Measurements from ENCODE around the gene RD3L. TPM values are rescaled to one million over a fixed set of nuclear protein-coding genes. Genes with fewer than 3 reads are reported as not detected.

RD3L gene
- total RNA-seq, 6 experiments from 2014 or later = not detected

- H3K9me3 Mint-ChIP-seq = peaks cover 8% of the 10 kb centered on the region; the same call in 1 of the 2 replicates
- H3K4me3 Mint-ChIP-seq = no peak overlapping the region
- no peak for DNase-seq
- peaks cover 17% of the 10 kb centered on the region for H3K27me3 Mint-ChIP-seq (ENCODE audit: insufficient read depth)
- no peak for TF ChIP-seq CTCF (IDR thresholded peaks at IDR 0.05)
- no peaks in the 10 kb centered on the region for H3K4me1 Mint-ChIP-seq (ENCODE audit: low read depth)
- H3K36me3 Mint-ChIP-seq (ENCODE audit: low read depth) = peaks cover 6% of the 10 kb centered on the region
- H3K27ac Mint-ChIP-seq = no peak overlapping the region
Measured at GRCh38 chr14:103894723-103895059, 47.6 kb downstream of the RD3L start.

GRCh38 chr14:103894034-103894722 is 48.2 kb downstream of the RD3L start:
- peaks cover 8% of the 10 kb centered on the region; the same call in 1 of the 2 replicates for H3K9me3 Mint-ChIP-seq
- no peak for TF ChIP-seq CTCF (IDR thresholded peaks at IDR 0.05)
- no peak overlapping the region for H3K27ac Mint-ChIP-seq
- no peaks in the 10 kb centered on the region for H3K4me1 Mint-ChIP-seq (ENCODE audit: low read depth)
- peaks cover 6% of the 10 kb centered on the region for H3K36me3 Mint-ChIP-seq (ENCODE audit: low read depth)
- no peak for DNase-seq
- H3K27me3 Mint-ChIP-seq (ENCODE audit: insufficient read depth) = peaks cover 17% of the 10 kb centered on the region
- H3K4me3 Mint-ChIP-seq = no peak overlapping the region

GRCh38 chr14:103892247-103892646 is 50.1 kb downstream of the RD3L start:
- no peaks in the 10 kb centered on the region for H3K4me1 Mint-ChIP-seq (ENCODE audit: low read depth)
- no peak overlapping the region for H3K4me3 Mint-ChIP-seq
- peaks cover 9% of the 10 kb centered on the region for H3K27me3 Mint-ChIP-seq (ENCODE audit: insufficient read depth)
- peaks cover 6% of the 10 kb centered on the region for H3K36me3 Mint-ChIP-seq (ENCODE audit: low read depth)
- no peak for TF ChIP-seq CTCF (IDR thresholded peaks at IDR 0.05)
- H3K27ac Mint-ChIP-seq = no peak overlapping the region
- DNase-seq = no peak
- H3K9me3 Mint-ChIP-seq = peaks cover 8% of the 10 kb centered on the region; the same call in 1 of the 2 replicates

GRCh38 chr14:103891667-103892215 is 50.6 kb downstream of the RD3L start:
- Mint-ChIP-seq H3K27me3 (ENCODE audit: insufficient read depth) (peaks cover 9% of the 10 kb centered on the region), H3K9me3 (peaks cover 7% of the 10 kb centered on the region; the same call in 1 of the 2 replicates), H3K36me3 (ENCODE audit: low read depth) (peaks cover 5% of the 10 kb centered on the region), H3K4me3 (no peak overlapping the region), H3K27ac (no peak overlapping the region), H3K4me1 (ENCODE audit: low read depth) (no peaks in the 10 kb centered on the region)
- TF ChIP-seq CTCF (IDR thresholded peaks at IDR 0.05) = no peak
- DNase-seq = no peak

DNA sequence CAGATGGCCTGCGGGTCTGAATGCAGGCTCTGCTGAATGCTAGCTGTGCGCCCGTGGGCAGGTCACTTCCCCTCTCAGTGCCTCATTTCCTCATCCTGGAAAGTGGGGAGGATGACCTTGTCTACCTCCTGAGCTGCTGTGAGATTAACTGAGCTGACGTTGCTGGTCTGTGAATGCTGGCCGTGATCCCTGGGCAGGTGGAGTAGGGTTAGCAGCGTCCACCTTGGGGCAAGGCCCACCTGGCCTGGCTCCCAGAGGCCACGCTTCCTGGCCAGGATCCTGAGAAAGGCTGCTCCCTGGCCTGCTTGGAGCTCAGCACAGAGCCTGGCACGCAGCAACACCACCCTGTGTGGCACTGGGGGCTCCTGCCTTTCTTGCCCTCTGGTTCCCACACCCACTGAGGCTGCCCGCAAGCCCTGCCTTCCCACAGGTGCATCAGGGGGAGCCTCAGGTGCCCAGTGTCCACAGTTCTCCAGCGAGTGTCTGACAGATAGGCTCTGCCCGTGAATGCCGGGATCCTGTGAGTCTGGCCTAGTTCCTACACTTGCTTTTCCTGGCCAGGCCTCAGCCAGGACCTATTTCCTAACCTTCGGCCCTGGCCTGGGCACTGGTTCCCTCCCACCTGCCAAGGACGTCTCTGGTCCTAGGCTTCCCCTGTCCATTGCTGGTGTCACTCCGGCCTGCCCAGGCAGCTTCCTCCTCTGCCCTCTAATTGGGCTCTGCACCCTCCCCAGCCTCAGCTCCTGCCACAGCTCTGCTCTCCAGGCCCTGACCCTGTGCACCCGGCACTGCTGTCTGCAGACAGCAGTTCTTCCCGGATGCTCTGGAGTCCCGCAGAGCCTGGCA is 51.3 kb downstream of the RD3L start:
- H3K4me3 Mint-ChIP-seq = no peak overlapping the region
- DNase-seq = no peak
- H3K36me3 Mint-ChIP-seq (ENCODE audit: low read depth) = no peaks in the 10 kb centered on the region
- TF ChIP-seq CTCF (IDR thresholded peaks at IDR 0.05) = no peak
- H3K27me3 Mint-ChIP-seq (ENCODE audit: insufficient read depth) = peaks cover 13% of the 10 kb centered on the region
- H3K9me3 Mint-ChIP-seq = no peaks in the 10 kb centered on the region; the same call in 1 of the 2 replicates
- no peaks in the 10 kb centered on the region for H3K4me1 Mint-ChIP-seq (ENCODE audit: low read depth)
- no peak overlapping the region for H3K27ac Mint-ChIP-seq

Other genes with a start within 250 kb of the RD3L start
- gene XRCC3, start 227.1 kb downstream of the RD3L start, total RNA-seq (2021; fragmentation: NEBNext Ultra II Directional; extraction: Animal tissue kit (Norgen Biotek cat#: 25700)) = 10 to 100 TPM in 5 of 6 experiments, 1 to 10 TPM in 1; 7.3 to 15.7 (median 13.4) TPM
- gene ZFYVE21, start 226.7 kb downstream of the RD3L start, total RNA-seq (2021; fragmentation: NEBNext Ultra II Directional; extraction: Animal tissue kit (Norgen Biotek cat#: 25700)) = 10 to 100 TPM; 40.9 to 47.7 (median 42.1) TPM
- 1 to 10 TPM; 5.1 to 6.2 (median 5.5) TPM for gene PPP1R13B, start 95.0 kb downstream of the RD3L start, total RNA-seq (2021; fragmentation: NEBNext Ultra II Directional; extraction: Animal tissue kit (Norgen Biotek cat#: 25700))
- not detected for gene TDRD9, start 14.1 kb downstream of the RD3L start, total RNA-seq (2021; fragmentation: NEBNext Ultra II Directional; extraction: Animal tissue kit (Norgen Biotek cat#: 25700))
- not detected for gene ASPG, start 143.2 kb upstream of the RD3L start, total RNA-seq (2021; fragmentation: NEBNext Ultra II Directional; extraction: Animal tissue kit (Norgen Biotek cat#: 25700))
- under 1 TPM in 2 of 6 experiments, not detected in 4; 0.07 to 0.09 TPM for gene KIF26A, start 196.1 kb upstream of the RD3L start, total RNA-seq (2021; fragmentation: NEBNext Ultra II Directional; extraction: Animal tissue kit (Norgen Biotek cat#: 25700))